Measurements from ENCODE around the gene LHPP. TPM values are rescaled to one million over a fixed set of nuclear protein-coding genes. Genes with fewer than 3 reads are reported as not detected.

The LHPP gene
- total RNA-seq, 1 experiment from 2014 or later = 6.6 TPM

DNA sequence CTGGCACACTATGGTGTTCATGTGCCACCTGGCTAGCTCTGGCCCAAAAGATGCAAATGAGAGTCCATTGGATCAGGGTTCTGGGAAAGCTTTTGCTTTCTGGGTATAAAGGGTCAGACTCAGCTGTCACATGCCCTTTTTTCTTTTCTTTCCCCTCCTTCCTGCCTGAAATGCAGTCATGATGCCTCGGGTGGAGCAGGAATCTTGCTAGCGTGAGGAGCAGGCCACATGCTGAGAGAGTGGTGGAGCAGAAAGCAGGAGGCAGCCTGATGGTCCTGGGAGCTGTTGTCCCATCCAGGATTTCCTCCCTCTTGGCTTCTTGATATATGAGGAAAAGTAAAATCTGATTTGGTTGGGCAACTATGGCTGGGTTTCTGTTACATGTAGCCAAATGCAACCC is 2.7 kb upstream of the LHPP start:
- Histone ChIP-seq H3K9me2 (replicated peaks; ENCODE audit: low read length) (no peaks in the 10 kb centered on the region), H3F3A (ENCODE audit: low read length, unreplicated experiment) (no peaks in the 10 kb centered on the region), H3K27me3 (ENCODE audit: low read length) (peaks cover 7% of the 10 kb centered on the region; the same call in 1 of the 2 replicates), H3K9ac (ENCODE audit: low read length) (no peak overlapping the region), H3K79me2 (ENCODE audit: low read length) (0 out of 2 replicates have a peak, but pooled peaks cover 5% of the 10 kb centered on the region), H3K4me3 (ENCODE audit: low read length) (no peak overlapping the region), H2AFZ (ENCODE audit: low read length) (no peak overlapping the region), H3K4me1 (ENCODE audit: insufficient read depth, low read length) (no peaks in the 10 kb centered on the region), H3K27ac (ENCODE audit: low read length) (no peak overlapping the region), H3K4me2 (ENCODE audit: low read length) (no peak overlapping the region), H3K9me3 (ENCODE audit: low read length) (no peaks in the 10 kb centered on the region), H4K20me1 (ENCODE audit: low read length) (no peaks in the 10 kb centered on the region), H3K36me3 (ENCODE audit: low read depth, low read length) (no peaks in the 10 kb centered on the region)
- BruUV-seq (replicated peaks) = no TSS peak
- DNase-seq (no peak), ATAC-seq (no peak)
- ChIA-PET CTCF (interaction anchor here (0.5 kb wide), 1 partner anchor 15 kb away, joined by 3 read pairs; no protein-coding TSS in a partner anchor), POLR2A (ENCODE audit: unreplicated experiment) (no interaction called here)
- TF ChIP-seq EZH2 (IDR thresholded peaks at IDR 0.05; ENCODE audit: low read length, unreplicated experiment) (no peak), EZH2phosphoT487 (IDR thresholded peaks at IDR 0.05; ENCODE audit: borderline replicate concordance, low read length) (no peak), CTCF (conservative IDR thresholded peaks at IDR 0.05; ENCODE audit: low read depth, low read length) (no peak)
- intact Hi-C loops (cut with micrococcal nuclease) = no loop called here

- Histone ChIP-seq H3K9me2 (replicated peaks; ENCODE audit: low read length) (no peaks in the 10 kb centered on the region), H3K9me3 (ENCODE audit: low read length) (no peaks in the 10 kb centered on the region), H3K4me1 (ENCODE audit: insufficient read depth, low read length) (no peaks in the 10 kb centered on the region), H2AFZ (ENCODE audit: low read length) (no peak overlapping the region), H3K4me3 (ENCODE audit: low read length) (no peak overlapping the region), H3K36me3 (ENCODE audit: low read depth, low read length) (no peaks in the 10 kb centered on the region), H3F3A (ENCODE audit: low read length, unreplicated experiment) (no peaks in the 10 kb centered on the region), H3K4me2 (ENCODE audit: low read length) (no peak overlapping the region), H3K9ac (ENCODE audit: low read length) (no peak overlapping the region), H3K27me3 (ENCODE audit: low read length) (peaks cover 5% of the 10 kb centered on the region; the same call in 1 of the 2 replicates), H4K20me1 (ENCODE audit: low read length) (no peaks in the 10 kb centered on the region), H3K79me2 (ENCODE audit: low read length) (0 out of 2 replicates have a peak, but pooled peaks cover 5% of the 10 kb centered on the region), H3K27ac (ENCODE audit: low read length) (no peak overlapping the region)
- DNase-seq = peak; percentile 40
- POLR2A ChIA-PET (ENCODE audit: unreplicated experiment) = no interaction called here
- intact Hi-C loops (cut with micrococcal nuclease) = no loop called here
- BruUV-seq (replicated peaks) = no TSS peak
- CTCF ChIA-PET = no interaction called here
- no peak for TF ChIP-seq EZH2phosphoT487 (IDR thresholded peaks at IDR 0.05; ENCODE audit: borderline replicate concordance, low read length)
- no peak for TF ChIP-seq EZH2 (IDR thresholded peaks at IDR 0.05; ENCODE audit: low read length, unreplicated experiment)
- no peak for TF ChIP-seq CTCF (conservative IDR thresholded peaks at IDR 0.05; ENCODE audit: low read depth, low read length)
- no peak for ATAC-seq
These were observed 2.2 kb upstream of the LHPP start for GRCh38 chr10:124459395-124459794.

GRCh38 chr10:124460144-124460543 is 1.5 kb upstream of the LHPP start:
- ChIA-PET POLR2A (ENCODE audit: unreplicated experiment) (no interaction called here), CTCF (no interaction called here)
- H4K20me1 ChIP-seq (ENCODE audit: low read length) = no peaks in the 10 kb centered on the region
- H3K36me3 ChIP-seq (ENCODE audit: low read depth, low read length) = no peaks in the 10 kb centered on the region
- DNase-seq (no peak), ATAC-seq (no peak)
- intact Hi-C loops (cut with micrococcal nuclease) = no loop called here
- no peaks in the 10 kb centered on the region for H3F3A ChIP-seq (ENCODE audit: low read length, unreplicated experiment)
- 0 out of 2 replicates have a peak, but pooled peaks cover 5% of the 10 kb centered on the region for H3K79me2 ChIP-seq (ENCODE audit: low read length)
- TF ChIP-seq EZH2 (IDR thresholded peaks at IDR 0.05; ENCODE audit: low read length, unreplicated experiment) = no peak
- no peak for TF ChIP-seq CTCF (conservative IDR thresholded peaks at IDR 0.05; ENCODE audit: low read depth, low read length)
- no peak for TF ChIP-seq EZH2phosphoT487 (IDR thresholded peaks at IDR 0.05; ENCODE audit: borderline replicate concordance, low read length)
- H3K9me3 ChIP-seq (ENCODE audit: low read length) = no peaks in the 10 kb centered on the region
- no peak overlapping the region for H3K27ac ChIP-seq (ENCODE audit: low read length)
- no peak overlapping the region for H3K4me2 ChIP-seq (ENCODE audit: low read length)
- no peaks in the 10 kb centered on the region for H3K27me3 ChIP-seq (ENCODE audit: low read length)
- no peak overlapping the region for H2AFZ ChIP-seq (ENCODE audit: low read length)
- no peaks in the 10 kb centered on the region for H3K4me1 ChIP-seq (ENCODE audit: insufficient read depth, low read length)
- H3K9me2 ChIP-seq (replicated peaks; ENCODE audit: low read length) = no peaks in the 10 kb centered on the region
- no peak overlapping the region for H3K4me3 ChIP-seq (ENCODE audit: low read length)
- H3K9ac ChIP-seq (ENCODE audit: low read length) = no peak overlapping the region
- BruUV-seq (replicated peaks) = no TSS peak
